AG08395 (cell line): ENCODE results near the gene AFTPH.

Experiments used
- DNase-seq: peaks from one replicate; pipeline ENCODE4 v3.0.0; 2012; ENCODE audit warnings: mixed read lengths, low spot score

AFTPH gene

DNA sequence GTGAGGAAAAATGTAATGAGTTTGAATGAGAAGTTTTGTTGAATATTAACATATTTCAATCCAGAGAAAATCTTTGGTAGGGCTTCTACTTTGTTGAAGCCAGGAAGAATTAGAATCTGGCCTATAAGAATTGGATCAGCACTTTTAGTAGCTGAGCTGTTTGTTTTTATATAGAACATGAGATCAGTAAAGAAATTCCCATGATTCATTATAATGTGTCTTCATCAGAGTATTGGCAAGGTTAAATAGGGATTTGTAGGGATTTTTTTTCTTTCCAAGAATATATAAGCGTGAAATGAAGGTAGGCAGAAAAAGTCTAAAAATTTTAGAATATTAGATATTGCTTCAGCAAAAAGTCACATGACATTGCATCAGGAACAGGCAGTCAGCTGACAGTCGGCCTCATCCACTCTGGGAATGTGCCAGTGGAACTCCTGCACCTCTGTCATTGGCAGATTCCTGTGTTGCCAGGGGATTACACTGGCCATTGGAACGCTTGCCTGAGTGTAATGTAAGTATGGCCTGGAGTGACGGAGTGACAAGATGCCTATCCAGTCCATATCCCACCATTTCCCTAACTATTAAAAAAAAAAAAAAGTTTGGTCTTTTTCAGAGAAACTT is 69.0 kb downstream of the AFTPH start:
- no peak for DNase-seq

DNA sequence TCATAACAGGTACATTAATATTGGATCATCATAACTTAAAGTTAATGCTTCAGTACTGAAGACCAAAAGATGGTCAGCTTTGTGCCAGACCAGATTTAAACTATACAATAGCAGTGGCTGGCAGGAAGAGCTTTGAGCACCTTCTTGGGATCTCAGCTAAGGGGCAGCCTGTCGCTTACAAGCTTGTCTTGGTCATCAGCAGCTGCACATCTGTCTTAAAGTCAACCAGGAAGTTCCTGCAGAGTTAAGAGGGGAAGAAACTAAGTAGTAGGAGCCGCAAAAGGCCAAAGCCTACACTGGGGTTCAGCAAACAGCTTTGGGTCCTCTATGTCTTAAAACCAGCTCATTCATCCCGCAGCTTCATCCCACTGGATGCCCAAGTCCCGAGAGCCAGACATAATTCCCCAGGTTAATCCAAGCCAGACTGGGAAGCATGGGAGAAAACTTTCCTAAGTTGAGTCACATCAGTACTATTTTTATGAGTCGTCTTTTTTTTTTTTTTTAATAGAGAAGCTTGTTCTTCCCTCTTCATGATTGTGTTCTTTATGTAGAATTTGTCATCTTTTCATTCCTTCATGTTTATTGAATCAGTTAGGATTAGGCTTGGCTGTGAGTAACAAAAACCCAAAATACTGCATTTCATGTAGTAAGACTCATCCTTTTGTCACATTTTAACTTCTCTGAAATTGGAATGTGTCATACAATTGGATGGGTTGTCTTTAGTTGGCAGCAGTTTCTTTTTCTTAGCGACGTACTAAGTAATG is 70.3 kb downstream of the AFTPH start:
- DNase-seq = peak; percentile 70

DNA sequence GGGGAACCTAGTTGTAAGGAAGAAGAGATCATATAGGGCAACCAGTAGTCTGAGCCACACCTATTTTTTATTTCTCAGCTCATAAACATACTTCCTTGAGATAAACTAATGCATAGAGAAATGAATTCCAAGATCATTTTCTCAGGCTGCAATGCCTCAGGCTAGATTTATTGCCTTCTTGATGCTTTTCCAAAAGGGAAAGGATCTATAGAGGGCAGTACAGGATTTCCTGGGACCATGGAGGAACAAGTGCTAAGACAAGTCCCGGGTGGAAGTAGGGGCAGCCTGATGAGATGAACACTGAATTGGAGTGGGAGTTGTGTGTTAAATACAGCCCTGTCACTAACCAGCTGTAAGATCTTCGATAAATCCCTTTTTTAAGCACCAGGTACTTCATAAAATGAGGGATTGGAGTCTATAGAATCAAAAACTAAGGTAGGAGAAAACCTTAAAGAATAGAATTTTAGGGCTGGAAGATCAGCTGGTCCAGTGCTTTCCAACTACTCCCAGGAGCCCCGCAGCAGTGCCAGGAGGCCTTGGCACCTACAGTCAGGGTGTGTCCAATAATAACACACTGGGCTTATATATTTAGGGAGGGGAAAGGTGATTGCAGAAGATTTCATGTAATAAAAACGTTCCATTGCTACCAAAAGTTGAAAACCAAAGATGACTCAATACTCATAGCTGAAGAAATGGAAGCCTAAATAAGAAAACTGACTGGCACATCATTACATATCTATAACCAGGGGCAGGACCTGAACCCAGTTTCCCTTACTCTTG is 71.5 kb downstream of the AFTPH start:
- no peak for DNase-seq

DNA sequence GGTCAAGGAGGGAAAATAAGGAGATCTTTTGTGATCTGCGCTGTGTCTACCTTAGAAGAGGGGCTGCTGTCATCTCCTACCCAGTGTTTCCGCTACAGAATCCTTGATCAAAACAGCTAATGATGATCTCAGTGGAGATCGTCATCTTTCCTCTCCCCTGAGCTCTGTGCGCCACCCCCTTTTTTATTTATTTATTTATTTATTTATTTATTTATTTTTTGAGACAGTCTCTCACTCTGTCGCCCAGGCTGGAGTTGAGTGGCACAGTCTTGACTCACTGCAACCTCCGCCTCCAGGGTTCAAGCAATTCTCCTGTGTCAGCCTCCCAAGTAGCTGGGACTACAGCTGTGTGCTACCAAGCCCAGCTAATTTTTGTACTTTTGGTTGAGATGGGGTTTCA is 74.1 kb downstream of the AFTPH start:
- DNase-seq = no peak

DNA sequence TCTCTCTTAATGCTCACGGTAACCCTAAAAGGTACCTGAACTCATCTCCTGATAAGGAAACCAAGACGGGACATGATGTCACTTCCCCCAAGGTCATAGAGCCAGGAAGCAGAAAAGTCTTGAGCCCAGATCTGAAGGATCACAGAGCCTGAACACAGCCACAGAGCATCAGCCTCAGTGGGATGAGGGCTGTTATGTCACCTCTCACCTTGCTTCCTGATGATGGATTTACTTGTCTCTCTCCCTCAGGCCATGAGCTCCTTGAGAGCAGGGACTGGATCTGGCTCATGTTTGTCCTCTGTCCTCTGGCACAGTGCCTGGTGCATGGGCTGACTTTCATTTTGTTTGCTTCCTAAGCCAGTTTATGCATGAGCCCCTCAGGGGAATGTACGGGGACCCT is 75.3 kb downstream of the AFTPH start:
- DNase-seq = no peak

DNA sequence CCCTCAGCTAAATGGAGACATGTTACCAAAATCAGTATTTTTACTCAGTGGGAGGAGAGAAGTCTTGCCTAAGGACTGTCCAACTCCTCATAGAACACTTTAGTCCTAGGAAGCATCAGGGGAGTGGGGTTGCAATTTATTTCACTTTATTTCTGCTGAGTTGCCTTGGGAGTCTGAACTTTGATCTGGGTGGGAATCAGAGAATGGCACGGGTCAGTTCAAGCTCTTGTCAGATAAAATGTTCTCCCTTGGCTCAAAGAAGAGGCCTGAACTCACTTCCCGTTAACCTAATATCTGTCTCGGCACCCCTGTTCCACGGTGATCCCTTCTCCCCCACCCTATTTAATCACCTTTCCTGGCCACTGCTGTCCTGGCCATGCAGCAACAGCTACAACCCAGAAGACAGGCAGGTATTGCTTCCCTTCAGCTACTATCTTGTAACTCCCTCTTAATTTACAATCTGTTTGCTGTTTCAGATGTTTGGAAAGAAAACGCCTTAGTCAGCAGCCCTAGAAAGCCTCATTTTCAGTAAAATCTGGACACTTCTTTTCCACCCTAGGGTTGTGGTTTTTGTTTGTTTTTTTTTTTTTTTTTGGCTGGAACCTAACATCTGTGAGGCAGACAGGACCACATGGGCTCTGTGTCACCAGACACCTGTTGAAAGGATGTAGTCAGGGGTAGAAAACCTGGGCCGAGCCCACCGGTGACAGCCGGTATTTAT is 77.1 kb downstream of the AFTPH start:
- DNase-seq = peak; percentile 26

DNA sequence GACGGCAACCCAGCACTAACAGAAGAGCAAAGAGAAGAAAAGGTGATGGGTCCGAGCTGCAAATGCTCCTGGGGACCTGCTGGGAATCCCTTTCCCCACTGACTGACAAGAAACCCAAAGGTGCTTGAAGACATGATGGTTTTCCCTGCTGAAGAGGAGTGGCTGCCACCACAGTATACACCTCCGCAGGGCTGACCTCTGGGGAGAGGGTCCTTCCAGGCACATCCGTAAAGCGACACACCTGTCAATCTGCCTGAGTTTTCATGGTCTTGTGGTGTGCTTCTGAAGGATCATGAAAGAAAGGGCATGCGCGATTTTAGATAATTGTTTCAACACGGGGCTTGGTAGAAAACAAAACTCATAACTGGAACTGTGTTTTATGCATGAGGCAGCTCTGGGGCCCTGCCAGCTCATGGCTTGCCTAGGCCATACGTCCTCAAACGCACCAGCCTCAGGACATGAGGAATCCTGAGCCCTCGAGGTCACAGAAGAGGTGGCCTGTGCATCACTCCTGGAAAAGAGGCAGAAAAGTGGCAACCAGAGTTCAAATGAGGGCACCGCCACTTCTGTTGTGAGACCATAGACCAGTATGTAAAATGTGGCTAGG is 77.8 kb downstream of the AFTPH start:
- no peak for DNase-seq

DNA sequence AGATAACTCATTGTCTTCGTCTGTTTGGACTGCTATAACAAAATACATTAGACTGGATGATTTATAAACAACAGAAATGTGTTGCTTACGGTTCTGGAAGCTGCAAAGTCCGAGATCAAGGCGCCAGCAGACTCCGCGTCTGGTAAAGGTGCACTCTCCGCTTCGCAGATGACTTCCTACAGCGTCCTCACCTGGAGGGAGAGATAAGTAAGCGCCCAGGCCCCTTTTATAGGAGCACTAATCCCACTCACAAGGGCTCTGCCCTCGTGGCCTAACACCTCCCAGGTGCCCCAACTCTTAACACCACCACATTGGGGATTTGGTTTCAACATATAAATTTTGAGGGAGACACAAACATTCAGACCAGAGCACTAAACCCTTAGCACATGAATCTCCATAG is 78.3 kb downstream of the AFTPH start:
- DNase-seq = no peak

DNA sequence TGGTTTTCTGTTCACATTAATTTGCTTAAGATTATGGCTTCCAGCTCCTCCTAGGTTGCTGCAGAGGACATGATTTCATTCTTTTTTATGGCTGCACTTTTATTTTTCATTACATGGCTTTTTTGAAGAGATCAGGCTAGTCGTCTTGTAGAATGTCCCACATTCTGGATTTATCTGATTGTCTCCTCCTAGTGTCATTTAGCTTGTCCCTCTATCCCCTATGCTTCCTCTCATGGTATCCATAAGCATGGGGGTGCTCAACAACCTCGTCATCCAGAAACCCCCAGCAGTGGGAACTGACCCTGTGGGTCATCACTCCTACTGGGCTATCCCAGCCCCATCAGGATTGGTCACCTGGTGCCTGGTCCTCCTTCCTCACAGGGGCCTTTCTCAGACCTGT is 80.0 kb downstream of the AFTPH start:
- no peak for DNase-seq

DNA sequence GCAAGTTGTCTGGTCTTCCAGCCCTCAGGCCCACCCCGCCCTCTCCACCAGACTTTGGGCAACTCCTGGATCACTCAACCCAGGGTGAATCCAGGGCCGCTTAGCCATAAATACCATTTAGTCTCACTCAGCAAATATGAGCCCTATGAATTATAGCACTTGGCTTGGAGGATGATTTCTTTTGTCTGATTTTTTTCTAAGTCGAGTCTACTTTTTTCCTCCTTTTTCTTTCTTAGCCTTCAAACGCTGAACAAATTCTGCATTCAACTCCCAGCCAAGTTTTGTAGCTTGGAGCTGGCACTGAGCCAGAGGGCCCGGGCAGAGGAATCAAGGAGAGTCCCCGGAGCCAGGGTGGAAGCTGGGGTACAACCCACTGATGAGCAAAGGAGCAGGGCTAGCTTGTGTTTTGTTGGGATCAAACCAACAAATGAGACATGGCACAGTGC is 80.9 kb downstream of the AFTPH start:
- DNase-seq = peak; percentile 89

DNA sequence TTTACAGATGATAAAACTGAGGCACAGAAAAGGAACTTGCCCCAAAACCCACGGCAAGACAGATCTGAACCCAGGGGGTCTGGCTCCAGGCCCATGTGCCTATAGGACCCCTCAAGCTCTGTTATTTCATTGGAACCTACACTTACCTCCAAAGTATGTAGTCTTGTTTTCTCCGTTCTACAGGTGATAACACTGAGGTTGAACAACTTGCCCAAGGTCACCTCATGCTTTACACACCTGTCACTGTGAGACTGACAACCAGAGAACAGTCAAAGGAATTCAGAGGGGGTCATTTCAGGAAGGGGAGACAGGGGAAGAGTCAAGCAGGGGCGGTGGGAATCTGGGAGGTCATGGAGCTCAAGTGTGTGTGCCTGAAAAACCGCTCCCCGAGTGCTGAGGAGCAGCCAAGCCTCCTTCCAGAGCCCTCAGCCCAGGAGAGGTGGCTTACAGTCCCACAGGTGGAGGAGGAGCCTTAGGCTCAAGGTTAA is 81.9 kb downstream of the AFTPH start:
- no peak for DNase-seq

DNA sequence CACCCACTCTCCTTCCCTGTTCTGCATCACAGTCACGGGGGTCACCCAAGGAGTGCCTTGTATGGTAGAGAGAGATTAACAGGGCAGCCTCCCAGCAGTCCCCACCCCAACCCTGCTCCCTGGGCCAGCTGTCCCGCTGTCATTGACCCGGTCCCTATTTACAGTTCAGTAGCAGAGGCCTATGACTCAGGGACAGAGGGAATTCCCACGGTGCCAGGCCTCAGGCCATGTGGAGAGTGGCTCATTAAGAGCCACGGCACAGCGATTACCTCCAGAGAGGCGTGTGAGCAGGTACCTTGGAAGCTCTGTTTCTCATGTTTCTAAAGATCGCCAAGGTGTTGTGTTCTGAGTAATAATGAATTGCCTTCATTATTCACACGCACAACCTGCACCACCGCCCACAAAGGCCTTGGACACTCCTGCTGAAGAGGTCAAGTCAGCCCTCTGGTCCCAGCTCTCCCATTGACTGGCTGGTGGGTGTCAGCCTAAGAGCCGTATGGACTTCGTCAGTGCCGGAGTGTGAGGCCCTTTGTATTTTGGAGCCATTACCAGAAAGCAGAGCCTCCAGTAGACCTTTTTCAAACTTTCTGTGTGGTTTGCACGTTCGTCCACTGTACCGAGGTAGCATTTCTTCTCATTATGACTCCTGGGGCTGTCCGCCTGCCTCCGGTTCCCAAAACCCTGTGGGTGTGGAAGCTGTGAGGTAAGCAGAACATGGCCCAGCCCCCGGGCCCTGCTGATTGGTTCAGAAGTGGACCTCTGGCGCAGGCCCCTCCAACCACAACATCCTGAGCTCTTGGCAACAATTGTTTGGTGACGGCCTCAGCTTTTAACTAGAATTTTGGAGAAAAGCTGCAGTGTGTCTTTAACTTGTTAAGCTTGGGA is 82.6 kb downstream of the AFTPH start:
- peak; percentile 68 for DNase-seq

DNA sequence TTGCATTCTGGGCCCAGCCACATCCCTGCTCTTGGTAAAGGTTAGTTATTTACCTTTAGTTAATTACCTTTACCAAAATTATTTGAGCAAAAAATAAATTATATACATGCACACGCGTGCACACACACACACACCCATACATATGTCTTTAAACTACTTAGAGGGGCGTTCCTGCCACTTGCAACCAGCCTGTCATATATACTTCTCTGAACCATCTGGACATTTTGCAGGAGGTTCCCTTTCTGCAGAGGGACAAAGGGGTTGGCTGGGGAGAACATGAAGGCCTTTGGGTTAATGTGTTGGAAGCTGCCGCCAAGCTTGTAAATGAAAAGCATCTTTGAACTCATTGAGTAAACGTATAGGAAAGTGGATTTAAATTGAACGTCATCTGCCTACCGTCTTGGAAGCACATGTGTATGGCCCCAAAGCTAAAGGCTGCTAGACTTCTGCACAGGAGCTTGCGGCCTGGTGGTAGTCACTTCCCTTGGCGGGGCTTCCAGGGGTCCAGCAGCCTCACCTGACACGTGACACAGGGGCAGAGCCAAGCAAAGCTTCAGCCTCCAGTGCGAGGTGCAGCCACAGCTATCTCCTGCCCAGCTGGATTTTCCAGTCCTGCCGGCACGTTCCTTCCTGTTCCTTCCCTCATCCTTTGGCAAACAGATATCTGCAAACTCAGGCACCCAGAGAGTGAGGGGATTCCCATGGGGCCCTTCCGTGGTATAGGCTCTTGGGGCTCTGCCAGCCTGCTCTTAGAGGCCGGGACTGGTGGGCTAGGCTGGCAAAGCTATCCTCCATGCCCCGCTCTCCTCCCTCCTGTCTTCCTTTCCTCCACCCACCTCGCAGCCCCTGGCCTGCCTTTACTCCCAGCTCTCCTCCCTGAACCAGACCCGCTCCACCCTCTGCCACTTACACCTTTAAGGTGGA is 83.5 kb downstream of the AFTPH start:
- DNase-seq = no peak

DNA sequence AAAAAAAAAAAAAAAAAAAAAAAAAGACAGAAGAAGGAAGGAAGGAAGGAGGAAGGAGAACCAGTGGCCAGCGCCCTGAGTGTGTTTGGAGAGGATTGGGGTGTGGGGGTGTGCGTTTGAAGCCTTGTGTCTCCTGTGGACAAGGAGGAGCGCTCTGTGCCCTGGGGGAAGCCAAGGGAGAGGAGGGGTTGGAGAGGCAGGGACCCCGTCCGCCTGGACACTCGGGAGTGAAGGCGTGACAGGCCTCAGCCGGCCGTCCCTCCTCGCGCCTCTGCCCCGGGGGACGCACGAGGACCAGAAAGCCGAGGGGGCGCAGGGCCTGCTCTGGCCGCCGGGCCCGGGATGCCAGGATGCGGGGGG is 84.7 kb downstream of the AFTPH start:
- no peak for DNase-seq

DNA sequence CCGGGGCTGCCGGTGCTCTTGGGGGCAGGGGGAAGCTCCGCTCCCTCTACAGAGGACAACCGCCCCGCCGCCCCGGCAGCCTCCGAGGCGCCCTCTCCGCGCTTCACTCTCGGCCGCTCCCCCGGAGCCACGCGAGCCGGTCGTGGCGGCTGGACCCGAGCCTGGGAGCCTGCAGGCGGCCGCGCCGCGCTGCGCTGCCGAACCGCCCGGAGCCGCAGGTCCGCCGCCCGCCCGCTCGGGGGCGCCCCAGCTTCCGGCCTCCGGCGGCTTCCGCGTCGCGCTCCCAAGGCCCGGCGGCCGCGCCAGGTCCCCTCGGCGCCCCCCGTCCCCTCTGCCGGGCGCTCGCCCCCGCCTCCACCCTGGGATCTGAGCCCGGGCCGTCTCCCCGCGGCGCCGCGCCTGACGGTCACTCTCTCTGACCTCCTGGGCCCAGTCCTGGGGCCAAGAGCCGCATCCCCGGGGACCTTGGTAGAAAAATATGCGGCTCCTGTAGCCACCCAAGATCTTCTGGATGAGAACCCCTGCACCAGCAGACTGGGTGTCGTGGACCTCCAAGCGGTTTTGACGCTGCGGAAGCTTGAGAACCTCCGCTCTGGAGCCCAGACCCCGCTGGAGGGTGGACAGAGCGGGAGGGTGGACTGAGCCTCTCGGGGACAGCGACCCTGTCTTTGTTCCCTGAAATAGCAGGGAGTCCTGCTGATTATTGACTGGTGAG is 85.3 kb downstream of the AFTPH start:
- peak; percentile 46 for DNase-seq

DNA sequence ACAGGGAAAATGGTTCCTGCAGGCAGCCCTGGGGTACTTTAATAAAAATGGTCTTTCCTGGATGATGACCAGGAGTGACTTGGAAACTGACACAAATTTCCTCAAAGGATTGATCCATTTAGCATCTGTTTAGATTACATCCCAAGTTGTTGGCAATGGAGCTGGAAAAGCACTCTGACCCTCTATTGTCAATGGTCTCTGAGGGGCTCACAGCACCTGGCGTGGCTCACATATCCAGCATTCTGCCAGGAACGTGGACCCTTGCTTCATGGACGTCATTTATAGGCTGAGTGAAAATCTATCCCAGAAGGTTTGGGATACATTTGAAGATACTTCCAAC is 85.8 kb downstream of the AFTPH start:
- DNase-seq = no peak

DNA sequence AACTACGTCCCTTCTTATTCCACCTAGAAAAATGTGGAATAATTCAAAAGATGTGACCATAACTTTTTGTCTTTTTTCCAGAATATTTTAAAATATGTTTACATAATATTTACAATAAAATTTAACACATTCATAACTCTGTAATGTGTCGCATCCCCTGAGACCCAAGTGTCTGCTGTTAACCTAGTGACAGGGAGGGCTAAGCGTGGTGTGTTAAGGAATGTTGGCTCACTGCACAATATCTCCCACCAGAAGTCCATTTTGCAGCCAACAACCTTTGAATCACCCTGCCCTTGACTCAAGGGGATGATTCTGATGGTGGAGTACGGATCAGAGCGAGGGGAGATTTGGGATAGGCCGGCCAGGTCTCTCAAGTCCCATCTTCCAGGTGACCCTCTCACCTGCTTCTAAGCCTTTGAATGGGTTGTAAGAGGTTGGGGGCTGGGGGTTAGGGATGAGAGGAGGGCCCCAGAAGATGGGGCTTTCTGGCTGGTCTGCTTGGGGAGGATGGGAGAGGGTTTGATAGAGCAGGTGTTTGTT is 86.3 kb downstream of the AFTPH start:
- no peak for DNase-seq

DNA sequence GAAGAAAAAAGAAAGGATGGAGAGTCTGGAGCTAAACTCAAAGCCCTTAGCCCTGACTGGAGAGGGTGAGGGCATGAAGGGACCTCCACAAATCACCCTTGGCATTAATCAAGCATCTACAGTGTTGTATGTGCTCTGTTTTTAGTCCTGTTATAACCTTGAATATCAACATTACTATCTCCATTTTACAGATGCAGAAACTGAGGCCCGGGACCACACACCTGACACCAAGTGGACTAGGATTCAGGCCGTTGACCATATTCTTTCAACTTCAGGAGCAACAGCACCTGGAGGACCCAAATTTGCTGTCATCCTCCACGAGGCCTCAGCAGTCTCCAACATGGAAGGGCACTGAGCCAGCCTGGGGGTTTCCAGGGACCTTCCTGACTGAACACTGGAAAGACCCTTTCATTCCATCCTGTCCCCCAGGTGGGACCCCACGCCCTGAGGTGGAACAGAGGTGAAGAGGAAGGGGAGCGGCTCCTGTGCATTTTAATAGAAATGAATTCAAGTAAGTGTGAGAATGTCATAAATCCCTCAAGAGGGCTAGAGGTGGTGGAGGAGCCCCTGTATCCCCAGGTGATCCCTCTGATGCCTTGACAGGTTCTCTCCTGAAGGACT is 88.6 kb downstream of the AFTPH start:
- DNase-seq = no peak
